Stimulated activated memory B cell treated with anti-CD40 and anti-IgM and Interleukin-4, amounts not matched to agents 10 μg/mL and 1 μg/mL and 100 μg/mL, for 72 hours (primary cell): ENCODE data around the gene NCKAP5.

Source experiments
- ATAC-seq: fragments of 150-1000 bp; cut with Tn5 transposase; 2 replicates; pipeline ENCODE4 v1.10.0; 2021
- H3K27ac Mint-ChIP-seq: one replicate; pipeline ENCODE4 v1.8.0; 2022; ENCODE audit warnings: mild to moderate bottlenecking, mixed read lengths
- H3K27me3 Mint-ChIP-seq: one replicate; pipeline ENCODE4 v1.8.0; 2022; ENCODE audit warnings: mixed read lengths
- H3K36me3 Mint-ChIP-seq: one replicate; pipeline ENCODE4 v1.8.0; 2022; ENCODE audit warnings: mixed read lengths
- H3K4me1 Mint-ChIP-seq: one replicate; pipeline ENCODE4 v1.8.0; 2022; ENCODE audit warnings: mixed read lengths
- H3K4me3 Mint-ChIP-seq: one replicate; pipeline ENCODE4 v1.8.0; 2022; ENCODE audit warnings: mild to moderate bottlenecking, moderate library complexity, mixed read lengths
- H3K9me3 Mint-ChIP-seq: one replicate; pipeline ENCODE4 v1.8.0; 2022; ENCODE audit warnings: mixed read lengths

Gene NCKAP5

GRCh38 chr2:132911726-132912724, 656.2 kb downstream of the NCKAP5 start:
- H3K4me3 Mint-ChIP-seq, result no peak overlapping the region
- no peaks in the 10 kb centered on the region for H3K27me3 Mint-ChIP-seq
- no peaks in the 10 kb centered on the region for H3K36me3 Mint-ChIP-seq
- H3K4me1 Mint-ChIP-seq, result no peaks in the 10 kb centered on the region
- peak; percentile 51 for ATAC-seq
- peaks cover 4% of the 10 kb centered on the region for H3K9me3 Mint-ChIP-seq
- no peak overlapping the region for H3K27ac Mint-ChIP-seq

- no peak overlapping the region for H3K27ac Mint-ChIP-seq
- ATAC-seq, result no peak
- no peaks in the 10 kb centered on the region for H3K4me1 Mint-ChIP-seq
- H3K4me3 Mint-ChIP-seq, result no peak overlapping the region
- H3K27me3 Mint-ChIP-seq, result no peaks in the 10 kb centered on the region
- H3K36me3 Mint-ChIP-seq, result no peaks in the 10 kb centered on the region
- H3K9me3 Mint-ChIP-seq, result peaks cover 4% of the 10 kb centered on the region
Observed at GRCh38 chr2:132910432-132910831, 657.8 kb downstream of the NCKAP5 start.

- H3K9me3 Mint-ChIP-seq, result peaks cover 4% of the 10 kb centered on the region
- H3K27me3 Mint-ChIP-seq, result no peaks in the 10 kb centered on the region
- no peak overlapping the region for H3K4me3 Mint-ChIP-seq
- no peak overlapping the region for H3K27ac Mint-ChIP-seq
- no peaks in the 10 kb centered on the region for H3K36me3 Mint-ChIP-seq
- no peaks in the 10 kb centered on the region for H3K4me1 Mint-ChIP-seq
- ATAC-seq, result no peak
Observed at GRCh38 chr2:132909427-132909826, 658.8 kb downstream of the NCKAP5 start.

- no peak for ATAC-seq
- no peaks in the 10 kb centered on the region for H3K36me3 Mint-ChIP-seq
- no peak overlapping the region for H3K27ac Mint-ChIP-seq
- no peak overlapping the region for H3K4me3 Mint-ChIP-seq
- H3K27me3 Mint-ChIP-seq, result no peaks in the 10 kb centered on the region
- no peaks in the 10 kb centered on the region for H3K9me3 Mint-ChIP-seq
- H3K4me1 Mint-ChIP-seq, result no peaks in the 10 kb centered on the region
Observed at GRCh38 chr2:132904142-132904842, 664.0 kb downstream of the NCKAP5 start.

- Mint-ChIP-seq H3K36me3 (no peaks in the 10 kb centered on the region), H3K4me1 (no peaks in the 10 kb centered on the region), H3K27me3 (no peaks in the 10 kb centered on the region), H3K4me3 (no peak overlapping the region), H3K9me3 (no peaks in the 10 kb centered on the region), H3K27ac (no peak overlapping the region)
- ATAC-seq, result no peak
Observed at GRCh38 chr2:132902626-132903025, 665.6 kb downstream of the NCKAP5 start.

GRCh38 chr2:132901661-132902060, 666.6 kb downstream of the NCKAP5 start:
- no peak for ATAC-seq
- Mint-ChIP-seq H3K4me3 (no peak overlapping the region), H3K27ac (no peak overlapping the region), H3K27me3 (no peaks in the 10 kb centered on the region), H3K36me3 (no peaks in the 10 kb centered on the region), H3K9me3 (no peaks in the 10 kb centered on the region), H3K4me1 (no peaks in the 10 kb centered on the region)

- no peaks in the 10 kb centered on the region for H3K27me3 Mint-ChIP-seq
Observed at GRCh38 chr2:132897111-132897510, 671.2 kb downstream of the NCKAP5 start.

GRCh38 chr2:132896073-132896472, 672.2 kb downstream of the NCKAP5 start:
- H3K9me3 Mint-ChIP-seq, result peaks cover 3% of the 10 kb centered on the region
- H3K4me3 Mint-ChIP-seq, result no peak overlapping the region
- H3K4me1 Mint-ChIP-seq, result peaks cover 5% of the 10 kb centered on the region
- H3K27ac Mint-ChIP-seq, result no peak overlapping the region
- no peaks in the 10 kb centered on the region for H3K36me3 Mint-ChIP-seq
- no peak for ATAC-seq
- H3K27me3 Mint-ChIP-seq, result no peaks in the 10 kb centered on the region

More at GRCh38 chr2:132897111-132897510, 671.2 kb downstream of the NCKAP5 start:
- H3K36me3 Mint-ChIP-seq, result no peaks in the 10 kb centered on the region
- no peak overlapping the region for H3K4me3 Mint-ChIP-seq
- H3K4me1 Mint-ChIP-seq, result peaks cover 5% of the 10 kb centered on the region
- no peak overlapping the region for H3K27ac Mint-ChIP-seq
- ATAC-seq, result no peak
- peaks cover 3% of the 10 kb centered on the region for H3K9me3 Mint-ChIP-seq

- peaks cover 5% of the 10 kb centered on the region for H3K4me1 Mint-ChIP-seq
- no peak overlapping the region for H3K4me3 Mint-ChIP-seq
- peaks cover 8% of the 10 kb centered on the region for H3K9me3 Mint-ChIP-seq
- no peak overlapping the region for H3K27ac Mint-ChIP-seq
- H3K36me3 Mint-ChIP-seq, result no peaks in the 10 kb centered on the region
- no peak for ATAC-seq
- H3K27me3 Mint-ChIP-seq, result no peaks in the 10 kb centered on the region
Observed at GRCh38 chr2:132891498-132891897, 676.8 kb downstream of the NCKAP5 start.

- Mint-ChIP-seq H3K4me1 (no peaks in the 10 kb centered on the region), H3K36me3 (no peaks in the 10 kb centered on the region), H3K4me3 (no peak overlapping the region), H3K27me3 (no peaks in the 10 kb centered on the region), H3K9me3 (peaks cover 7% of the 10 kb centered on the region), H3K27ac (no peak overlapping the region)
- ATAC-seq, result no peak
Observed at GRCh38 chr2:132886574-132886973, 681.7 kb downstream of the NCKAP5 start.

GRCh38 chr2:132884705-132885104, 683.6 kb downstream of the NCKAP5 start:
- Mint-ChIP-seq H3K4me1 (no peaks in the 10 kb centered on the region), H3K4me3 (no peak overlapping the region), H3K27ac (no peak overlapping the region), H3K27me3 (no peaks in the 10 kb centered on the region), H3K36me3 (no peaks in the 10 kb centered on the region), H3K9me3 (peaks cover 7% of the 10 kb centered on the region)
- no peak for ATAC-seq

- ATAC-seq, result no peak
- no peak overlapping the region for H3K27ac Mint-ChIP-seq
- peaks cover 7% of the 10 kb centered on the region for H3K9me3 Mint-ChIP-seq
- H3K4me1 Mint-ChIP-seq, result no peaks in the 10 kb centered on the region
- H3K4me3 Mint-ChIP-seq, result no peak overlapping the region
- no peaks in the 10 kb centered on the region for H3K27me3 Mint-ChIP-seq
- H3K36me3 Mint-ChIP-seq, result no peaks in the 10 kb centered on the region
Observed at GRCh38 chr2:132884292-132884691, 684.0 kb downstream of the NCKAP5 start.

GRCh38 chr2:132883430-132883829, 684.8 kb downstream of the NCKAP5 start:
- Mint-ChIP-seq H3K4me1 (no peaks in the 10 kb centered on the region), H3K4me3 (no peak overlapping the region), H3K9me3 (peaks cover 7% of the 10 kb centered on the region), H3K27me3 (no peaks in the 10 kb centered on the region), H3K27ac (no peak overlapping the region), H3K36me3 (no peaks in the 10 kb centered on the region)
- no peak for ATAC-seq

- H3K27ac Mint-ChIP-seq, result no peak overlapping the region
- no peaks in the 10 kb centered on the region for H3K36me3 Mint-ChIP-seq
- H3K27me3 Mint-ChIP-seq, result no peaks in the 10 kb centered on the region
- no peak overlapping the region for H3K4me3 Mint-ChIP-seq
- no peak for ATAC-seq
- H3K9me3 Mint-ChIP-seq, result peaks cover 2% of the 10 kb centered on the region
- no peaks in the 10 kb centered on the region for H3K4me1 Mint-ChIP-seq
Observed at GRCh38 chr2:132881546-132881945, 686.7 kb downstream of the NCKAP5 start.

- H3K4me3 Mint-ChIP-seq, result no peak overlapping the region
- H3K36me3 Mint-ChIP-seq, result no peaks in the 10 kb centered on the region
- H3K4me1 Mint-ChIP-seq, result no peaks in the 10 kb centered on the region
- no peak for ATAC-seq
- no peak overlapping the region for H3K27ac Mint-ChIP-seq
- no peaks in the 10 kb centered on the region for H3K27me3 Mint-ChIP-seq
- H3K9me3 Mint-ChIP-seq, result no peaks in the 10 kb centered on the region
Observed at GRCh38 chr2:132877923-132878322, 690.3 kb downstream of the NCKAP5 start.
